ES-I3 (cell line): Measurements from ENCODE around the gene PRSS58.

Experiments used
- H3K36me3 ChIP-seq: 2 replicates; pipeline ENCODE4 v1.6.1; 2013; ENCODE audit warnings: mild to moderate bottlenecking, low read length, control low read depth, moderate library complexity; ENCODE audit not compliant: insufficient read depth
- H3K4me1 ChIP-seq: 2 replicates; pipeline ENCODE4 v1.6.1; 2013; ENCODE audit warnings: mild to moderate bottlenecking, control low read depth, low read length; ENCODE audit not compliant: insufficient read depth
- H3K9ac ChIP-seq: 2 replicates; pipeline ENCODE4 v1.6.1; 2013; ENCODE audit warnings: low read depth, mild to moderate bottlenecking, low read length, moderate library complexity
- H3K9me3 ChIP-seq: 2 replicates; pipeline ENCODE4 v1.6.1; 2013; ENCODE audit warnings: mild to moderate bottlenecking, low read length, moderate library complexity; ENCODE audit not compliant: control insufficient read depth, insufficient read depth

Gene PRSS58

DNA sequence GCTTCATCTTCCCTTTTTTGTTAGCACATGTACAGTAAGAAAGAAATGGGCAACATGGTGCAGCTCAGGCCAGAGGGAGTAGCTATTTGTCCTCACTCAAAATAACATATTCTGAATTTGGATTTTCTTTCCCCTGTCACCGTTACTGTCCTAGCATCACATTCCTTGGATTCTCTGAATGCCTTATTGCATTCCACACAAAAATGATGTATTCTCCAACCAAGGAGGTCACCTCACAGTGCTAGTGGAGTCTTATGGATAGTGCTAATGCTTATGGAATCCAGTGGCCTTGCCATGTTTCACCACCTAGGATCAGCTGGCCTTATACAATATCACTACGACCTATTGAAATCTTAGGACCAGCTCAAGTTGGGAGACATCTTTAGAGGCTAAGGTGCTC, 7.2 kb downstream of the PRSS58 start:
- Histone ChIP-seq H3K4me1 (peaks cover 7% of the 10 kb centered on the region), H3K36me3 (no peaks in the 10 kb centered on the region), H3K9me3 (no peaks in the 10 kb centered on the region), H3K9ac (no peak overlapping the region)

DNA sequence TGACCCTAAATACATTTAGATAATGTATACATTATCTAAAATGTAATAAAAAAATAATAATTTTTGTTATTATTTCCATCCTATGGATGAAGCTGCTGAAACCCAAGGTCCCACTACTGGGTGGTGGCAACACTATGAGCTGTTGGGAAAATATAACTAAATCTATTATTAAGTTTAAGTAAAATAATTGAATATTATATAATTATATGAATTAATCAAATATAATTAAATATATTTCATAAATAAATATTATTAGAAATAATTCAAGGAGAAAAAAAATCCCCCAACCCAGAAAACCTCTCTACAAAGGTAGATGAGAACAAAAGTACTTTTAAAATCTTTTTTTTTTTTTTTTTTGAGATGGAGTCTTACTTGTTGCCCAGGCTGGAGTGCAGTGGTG, 7.9 kb downstream of the PRSS58 start:
- H3K4me1 ChIP-seq: peaks cover 7% of the 10 kb centered on the region
- H3K9me3 ChIP-seq: no peaks in the 10 kb centered on the region
- no peak overlapping the region for H3K9ac ChIP-seq
- no peaks in the 10 kb centered on the region for H3K36me3 ChIP-seq

DNA sequence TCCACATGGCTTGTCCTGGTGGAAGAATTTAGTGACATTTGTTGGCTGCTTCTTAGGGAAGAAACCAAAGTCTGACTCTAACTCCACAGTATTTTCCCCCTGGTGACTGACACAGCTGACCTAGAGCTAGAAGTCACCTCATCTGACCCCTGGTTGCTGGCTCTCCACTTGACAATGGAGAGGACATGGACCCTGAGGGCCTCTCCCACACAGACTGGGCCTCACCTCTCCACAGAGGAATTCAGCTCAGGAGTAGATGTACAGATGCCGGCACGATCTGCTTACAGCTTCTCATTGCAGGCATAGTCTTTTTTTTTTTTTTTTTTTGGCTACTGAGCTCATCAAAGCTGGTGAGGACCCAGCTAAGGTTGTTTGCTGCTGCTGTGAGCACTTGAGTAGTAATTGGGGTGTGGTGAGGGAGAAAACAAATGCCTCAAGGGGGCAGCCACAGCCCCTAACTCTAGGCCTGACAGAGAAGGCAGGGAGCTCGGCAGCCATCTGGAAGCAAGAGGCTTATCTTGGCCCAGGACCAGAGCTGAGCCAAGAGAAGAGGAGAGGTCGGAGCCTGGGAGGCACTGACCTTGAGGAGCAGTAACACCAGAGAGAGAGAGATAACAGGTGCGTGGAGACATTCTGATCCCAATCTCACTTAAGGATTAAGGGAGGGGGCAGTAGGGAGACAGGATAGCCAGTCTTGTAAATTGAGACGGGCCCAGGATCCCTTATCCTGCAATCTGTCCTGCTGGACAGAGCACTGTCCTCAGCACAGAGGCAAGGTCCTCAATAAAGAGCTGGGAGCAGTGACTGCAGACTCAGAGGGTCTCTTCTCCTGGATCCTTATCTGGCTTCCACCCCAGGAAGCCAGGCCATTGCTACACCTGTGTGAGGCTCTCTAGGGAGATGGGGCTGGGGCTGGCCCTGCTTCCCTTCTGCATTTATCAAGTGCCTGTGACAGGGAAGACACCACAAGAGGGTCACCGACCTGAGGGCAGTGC, 9.4 kb downstream of the PRSS58 start:
- no peak overlapping the region for H3K9ac ChIP-seq
- H3K9me3 ChIP-seq: no peaks in the 10 kb centered on the region
- no peaks in the 10 kb centered on the region for H3K36me3 ChIP-seq
- H3K4me1 ChIP-seq: peaks cover 7% of the 10 kb centered on the region

DNA sequence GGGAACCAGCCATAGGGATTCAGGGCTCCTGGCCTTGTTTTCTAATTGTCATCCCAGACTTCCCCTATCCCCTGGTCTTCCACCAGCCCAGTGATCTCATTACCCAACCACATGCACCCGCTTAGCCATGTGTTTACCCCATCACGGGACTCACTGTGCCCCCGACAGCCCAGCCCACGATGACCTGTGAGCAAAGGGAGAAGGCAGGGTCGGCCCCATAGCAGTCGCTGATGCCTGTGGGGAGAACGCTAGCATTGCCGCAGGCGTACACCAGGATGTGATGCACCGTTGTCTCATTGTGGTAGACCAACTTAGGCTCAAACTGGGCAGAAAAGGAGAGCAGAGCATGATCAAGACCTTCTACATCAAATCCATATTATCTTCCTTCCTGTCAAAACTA, 14.0 kb downstream of the PRSS58 start:
- H3K4me1 ChIP-seq: no peaks in the 10 kb centered on the region
- no peaks in the 10 kb centered on the region for H3K9me3 ChIP-seq
- H3K36me3 ChIP-seq: no peaks in the 10 kb centered on the region
- H3K9ac ChIP-seq: no peak overlapping the region

DNA sequence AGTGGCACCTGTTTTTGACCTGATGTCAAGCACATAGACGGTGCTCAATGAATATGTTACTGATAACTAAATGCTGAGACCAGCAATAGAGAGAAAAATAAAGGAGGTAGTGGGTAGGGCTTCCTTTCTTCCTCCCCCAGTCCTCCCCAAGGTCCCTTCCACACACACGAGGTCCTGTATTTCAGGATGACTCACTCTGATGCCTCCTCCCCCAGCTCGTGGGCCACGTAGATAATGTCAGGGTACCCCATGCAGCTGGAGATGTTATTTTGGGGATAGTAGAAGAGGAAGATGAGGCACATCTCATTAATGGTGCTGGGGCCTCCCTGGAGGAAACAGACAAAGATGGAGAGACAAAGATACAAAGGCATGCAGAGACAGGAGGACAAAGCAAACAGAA, 17.3 kb downstream of the PRSS58 start:
- H3K9ac ChIP-seq: no peak overlapping the region
- no peaks in the 10 kb centered on the region for H3K36me3 ChIP-seq
- H3K9me3 ChIP-seq: no peaks in the 10 kb centered on the region
- H3K4me1 ChIP-seq: no peaks in the 10 kb centered on the region

DNA sequence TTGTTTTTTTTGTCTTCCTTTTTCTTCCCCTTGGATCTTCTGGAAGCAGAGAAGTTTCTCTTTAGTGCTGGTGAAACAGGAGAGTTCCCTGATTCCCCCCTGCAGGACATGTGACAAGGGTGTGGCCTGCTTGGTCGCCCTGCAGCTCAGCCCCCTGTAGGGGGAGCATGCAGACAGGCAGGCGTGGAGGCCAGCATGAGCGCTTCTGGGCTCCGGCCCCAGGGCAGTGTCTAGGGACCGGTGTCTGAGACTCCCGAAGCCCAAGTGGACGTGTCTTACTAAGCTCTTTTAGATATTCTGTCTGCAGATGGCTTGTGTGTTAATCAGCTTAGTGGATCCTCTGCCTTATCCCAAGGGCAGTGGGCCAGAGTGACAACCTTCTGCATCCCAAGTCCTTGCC, 26.1 kb downstream of the PRSS58 start:
- H3K4me1 ChIP-seq: no peaks in the 10 kb centered on the region; the same call in 1 of the 2 replicates
- H3K9me3 ChIP-seq: peaks cover 4% of the 10 kb centered on the region
- H3K36me3 ChIP-seq: no peaks in the 10 kb centered on the region
- H3K9ac ChIP-seq: no peak overlapping the region

DNA sequence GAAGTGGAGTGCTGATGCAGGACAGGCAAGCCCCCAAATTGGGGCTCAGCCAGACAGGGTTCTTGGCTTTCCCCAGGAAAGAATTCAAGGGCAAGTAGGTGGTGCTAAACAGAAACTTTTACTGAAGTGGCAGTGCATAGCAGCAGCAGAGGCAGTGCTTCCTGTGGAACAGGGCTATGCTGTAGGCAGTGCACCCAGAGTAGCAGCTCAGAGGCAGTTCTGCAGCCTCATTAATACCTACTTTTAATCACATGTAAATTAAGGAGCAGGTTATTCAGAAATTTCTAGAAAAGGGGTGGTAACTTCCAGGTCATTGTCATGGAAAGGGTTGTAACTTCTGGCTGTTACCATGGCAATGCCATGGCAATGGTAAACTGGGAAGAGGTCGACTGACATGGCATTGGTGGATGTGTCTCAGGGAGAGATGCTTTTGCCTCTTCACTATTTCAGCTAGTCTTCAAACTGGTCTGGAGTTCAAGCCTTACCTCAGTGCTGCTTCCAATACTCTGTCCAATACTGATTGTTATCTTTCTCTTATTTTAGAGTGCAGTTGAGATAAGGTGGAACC, 29.2 kb downstream of the PRSS58 start:
- Histone ChIP-seq H3K9me3 (peaks cover 5% of the 10 kb centered on the region), H3K36me3 (no peaks in the 10 kb centered on the region), H3K9ac (no peak overlapping the region), H3K4me1 (no peaks in the 10 kb centered on the region; the same call in 1 of the 2 replicates)
